HepG2 (cell line): ENCODE measurements around the gene NDUFB10. TPM values are rescaled to one million over a fixed set of nuclear protein-coding genes. Genes with fewer than 3 reads are reported as not detected.

Source experiments
- ATAC-seq: fragments of 200-7000 bp; cut with Tn5 transposase; 3 replicates; pipeline ENCODE4 v1.9.1; 2020; ENCODE audit warnings: mild to moderate bottlenecking, moderate library complexity
- BruUV-seq: library from RNA; stranded (reverse); fragments of 400-500 nt; replicated peaks from 2 replicates; lab custom pipeline; 2021; lab: Mats Ljungman, UMichigan
- CTCF ChIA-PET: fragments of 300-600 bp; formaldehyde crosslinking; extraction: SDS; loops from one replicate; lab custom pipeline; 2021; ENCODE audit warnings: low total read pairs, inconsistent platforms, low intra/inter-chr PET ratio; lab: Yijun Ruan, JAX
- POLR2A ChIA-PET: fragments of 350-600 bp; sonication (Branson Sonifier 250); formaldehyde crosslinking; loops from one replicate; lab custom pipeline; 2020; ENCODE audit warnings: antibody characterized with exemption, inconsistent platforms; lab: Yijun Ruan, JAX
- DNase-seq: peaks from one replicate; pipeline ENCODE4 v3.0.0-alpha.2; 2015; ENCODE audit warnings: low spot score
- FAIRE-seq: peaks from 3 replicates; lab custom pipeline; 2011; peaks lifted over from hg19 to GRCh38; lab: Jason Lieb, UNC
- H2AFZ ChIP-seq: one replicate; pipeline ENCODE4 v1.6.1; 2011; ENCODE audit warnings: low read length, inconsistent platforms
- H3K27ac ChIP-seq: fragments of 300-600 bp; 3 replicates; pipeline ENCODE4 v1.8.0; 2011; ENCODE audit warnings: mixed run types, mild to moderate bottlenecking, mixed read lengths, low read length, inconsistent platforms; ENCODE audit not compliant: insufficient read depth; ENCODE audit errors: extremely low read length
- H3K27me3 ChIP-seq, 2 experiments: fragments of 200-600 bp in 1 of 2; 2 replicates in 1 of 2; 3 replicates in 1 of 2; pipeline versions ENCODE4 v1.6.0 to v1.8.0; 2011; ENCODE audit warnings: low read length in 2 of 2, mild to moderate bottlenecking in 2 of 2, moderate library complexity in 2 of 2, inconsistent platforms in 1 of 2; ENCODE audit not compliant: insufficient read depth in 2 of 2, control insufficient read depth in 1 of 2
- H3K36me3 ChIP-seq, 2 experiments: fragments of 200-600 bp in 1 of 2; replicated peaks in 1 of 2; 2 replicates in 1 of 2; 3 replicates in 1 of 2; pipeline versions ENCODE4 v1.5.1 to v1.8.0; 2011; ENCODE audit warnings: low read length in 2 of 2, inconsistent platforms in 1 of 2; ENCODE audit not compliant: insufficient read depth in 2 of 2, control insufficient read depth in 1 of 2
- H3K4me1 ChIP-seq: 2 replicates; pipeline ENCODE4 v1.5.1; 2012; ENCODE audit warnings: low read length, inconsistent platforms; ENCODE audit not compliant: insufficient read depth
- H3K4me2 ChIP-seq: 2 replicates; pipeline ENCODE4 v1.6.0; 2011; ENCODE audit warnings: low read depth, low read length, inconsistent platforms
- H3K4me3 ChIP-seq, 3 experiments: fragments of 200-600 bp in 1 of 3; sonication (generic), shearing (Covaris generic) in 1 of 3; replicated peaks in 1 of 3; 2 replicates each; pipeline ENCODE4 v1.5.1; 2011 to 2016; ENCODE audit warnings: low read length in 3 of 3, inconsistent platforms in 2 of 3, low read depth in 2 of 3, mild to moderate bottlenecking in 2 of 3, control low read depth in 1 of 3, mixed read lengths in 1 of 3; ENCODE audit not compliant: insufficient read depth in 1 of 3
- H3K79me2 ChIP-seq: one replicate; pipeline ENCODE4 v1.6.1; 2011; ENCODE audit warnings: low read length, inconsistent platforms; ENCODE audit not compliant: insufficient read depth
- H3K9ac ChIP-seq: 2 replicates; pipeline ENCODE4 v1.6.0; 2011; ENCODE audit warnings: mild to moderate bottlenecking, low read depth, low read length, inconsistent platforms; ENCODE audit not compliant: insufficient read depth
- H3K9me3 ChIP-seq: 2 replicates; pipeline ENCODE4 v1.5.1; 2012; ENCODE audit warnings: mild to moderate bottlenecking, low read length
- H4K20me1 ChIP-seq: 2 replicates; pipeline ENCODE4 v1.6.0; 2011; ENCODE audit warnings: inconsistent platforms, mild to moderate bottlenecking, low read length, moderate library complexity; ENCODE audit not compliant: insufficient read depth
- CREM ChIP-seq, 2 experiments: sonication (generic) in 1 of 2; formaldehyde crosslinking in 1 of 2; IDR thresholded peaks; 2 replicates each; pipeline versions ENCODE4 v1.4.0 to v1.6.1; 2016 to 2020; ENCODE audit warnings: antibody characterized with exemption in 1 of 2, mild to moderate bottlenecking in 1 of 2, missing genetic modification reagents in 1 of 2
- HDAC2 ChIP-seq: sonication (generic); formaldehyde crosslinking; IDR thresholded peaks from 2 replicates; pipeline ENCODE4 v1.4.0; 2020; ENCODE audit warnings: missing genetic modification reagents
- HNRNPK ChIP-seq: fragments of 200-400 bp; formaldehyde crosslinking; IDR thresholded peaks from 2 replicates; pipeline ENCODE4 v1.6.1; 2018; ENCODE audit warnings: low read length, low read depth, moderate library complexity, mild to moderate bottlenecking; ENCODE audit not compliant: poor library complexity, severe bottlenecking
- HOXA9 ChIP-seq: sonication (generic); formaldehyde crosslinking; IDR thresholded peaks from 2 replicates; pipeline ENCODE4 v1.8.1; 2022; ENCODE audit warnings: missing genetic modification reagents, mild to moderate bottlenecking, moderate library complexity, borderline replicate concordance
- KLF16 ChIP-seq, 2 experiments: sonication (generic) in 1 of 2; formaldehyde crosslinking in 1 of 2; IDR thresholded peaks; 2 replicates each; pipeline versions ENCODE4 v1.6.1 to v1.8.0; 2016 to 2023; ENCODE audit warnings: missing genetic modification reagents in 2 of 2, missing compliant biosample characterization in 1 of 2
- MXD3 ChIP-seq: IDR thresholded peaks from 2 replicates; pipeline ENCODE4 v1.6.1; 2016; ENCODE audit warnings: mild to moderate bottlenecking, missing biosample characterization, missing genetic modification reagents
- MZF1 ChIP-seq: sonication (generic); formaldehyde crosslinking; IDR thresholded peaks from 2 replicates; pipeline ENCODE4 v1.8.1; 2023; ENCODE audit warnings: mild to moderate bottlenecking, missing genetic modification reagents, borderline replicate concordance
- RARG ChIP-seq: sonication (generic); formaldehyde crosslinking; IDR thresholded peaks from 2 replicates; pipeline ENCODE4 v1.4.0; 2020; ENCODE audit warnings: low read depth, mild to moderate bottlenecking, missing genetic modification reagents
- SMC3 ChIP-seq: IDR thresholded peaks from 2 replicates; pipeline ENCODE4 v1.6.1; 2011; ENCODE audit warnings: low read length, improper control_type of control experiment
- UBTF ChIP-seq: sonication (generic); formaldehyde crosslinking; IDR thresholded peaks from 2 replicates; pipeline ENCODE4 v1.4.0; 2020; ENCODE audit warnings: mild to moderate bottlenecking, missing genetic modification reagents
- ZNF20 ChIP-seq: sonication (generic); formaldehyde crosslinking; IDR thresholded peaks from 2 replicates; pipeline ENCODE4 v1.4.0; 2020; ENCODE audit warnings: mild to moderate bottlenecking, moderate library complexity, missing genetic modification reagents
- ZNF235 ChIP-seq: sonication (generic); formaldehyde crosslinking; IDR thresholded peaks from 2 replicates; pipeline ENCODE4 v1.8.1; 2023; ENCODE audit warnings: mild to moderate bottlenecking, missing genetic modification reagents, borderline replicate concordance
- ZNF441 ChIP-seq: sonication (generic); formaldehyde crosslinking; IDR thresholded peaks from 2 replicates; pipeline ENCODE4 v1.7.0; 2021; ENCODE audit warnings: missing genetic modification reagents, borderline replicate concordance
- ZNF615 ChIP-seq: sonication (generic); formaldehyde crosslinking; IDR thresholded peaks from 2 replicates; pipeline ENCODE4 v1.5.0; 2020; ENCODE audit warnings: mild to moderate bottlenecking, missing genetic modification reagents, borderline replicate concordance
- ZNF7 ChIP-seq: IDR thresholded peaks from 2 replicates; pipeline ENCODE4 v1.6.1; 2016; ENCODE audit warnings: missing biosample characterization, missing genetic modification reagents
- ZNF746 ChIP-seq: sonication (generic); formaldehyde crosslinking; IDR thresholded peaks from 2 replicates; pipeline ENCODE4 v1.8.0; 2022; ENCODE audit warnings: mild to moderate bottlenecking, missing genetic modification reagents
- ZXDC ChIP-seq: sonication (generic); formaldehyde crosslinking; IDR thresholded peaks from 2 replicates; pipeline ENCODE4 v1.5.0; 2020; ENCODE audit warnings: mild to moderate bottlenecking, missing genetic modification reagents
- WGBS: methylation state at CpG from one replicate; pipeline ENCODE4 v1.1.6; 2017; ENCODE audit warnings: low lambda C conversion rate; 5-methylcytosine and 5-hydroxymethylcytosine counted together
- in situ Hi-C: cut with HindIII; loops from 2 replicates; pipeline ENCODE4 v1.10.0; 2017; ENCODE audit warnings: low pct_unique_long_range_greater_than_20kb; ENCODE audit not compliant: extremely low pct_ligation_motif_present
- intact Hi-C: fragments of 100-400 bp; cut with micrococcal nuclease; formaldehyde crosslinking; loops from one replicate; pipeline ENCODE4 v1.10.0; 2022; ENCODE audit not compliant: unreplicated experiment
- polyA plus RNA-seq, 8 experiments: library from polyadenylated mRNA; depleted of rRNA in 3 of 8; stranded (reverse) in 7 of 8; unstranded in 1 of 8; fragments of >200 nt; fragmentation: Illumina TruSeq in 4 of 8; extraction: Trizol in 4 of 8; gene quantifications; 2 replicates each; pipeline versions ENCODE4 v1.2.1 to v1.2.3, GENCODE V29; 2011 to 2016; ENCODE audit warnings: low read depth in 4 of 8, missing spikeins in 1 of 8, mixed read lengths in 1 of 8; ENCODE audit not compliant: insufficient read depth in 1 of 8
- total RNA-seq, 5 experiments: library from RNA; depleted of rRNA; stranded (reverse); fragments of >200 nt; fragmentation: Illumina TruSeq; extraction: Trizol; gene quantifications; 2 replicates each; pipeline ENCODE4 v1.2.3, GENCODE V29; 2016; ENCODE audit warnings: low read depth in 1 of 5

NDUFB10 gene
- total and polyA plus RNA-seq, 2 of the 13 experiments (the other 11 are each of a cell fraction or from before 2014, with no cell fraction given): 68.6 to 157 TPM

- Histone ChIP-seq H3K79me2 (peaks cover 26% of the 10 kb centered on the region), H3K36me3 (peaks cover 7 to 14% of the 10 kb centered on the region in 2 experiments; a peak in 3 of 5 replicates), H3K9ac (peak within 1 kb of the TSS; percentile 90), H4K20me1 (no peaks in the 10 kb centered on the region; the same call in 1 of the 2 replicates), H3K4me3 (peak within 1 kb of the TSS; percentile 93 to 97 (median 96)), H3K27me3 (peaks cover 0 to 5% of the 10 kb centered on the region in 2 experiments; a peak in 1 of 5 replicates), H3K27ac (peak within 1 kb of the TSS; percentile 96), H3K9me3 (no peaks in the 10 kb centered on the region), H3K4me2 (peak within 1 kb of the TSS; percentile 96), H3K4me1 (peaks cover 68% of the 10 kb centered on the region), H2AFZ (no peak within 1 kb of the TSS)
- no TSS peak for BruUV-seq
- ChIA-PET CTCF (no interaction called here), POLR2A (interaction anchor here (0.6 to 5.8 kb wide), 15 partner anchors 8 to 963 kb away, joined by 3 to 139 read pairs (median 4); partner anchors contain the start of genes GFER, IGFALS, NDUFB10 and RNF151)
- FAIRE-seq: peak; percentile 89
- ATAC-seq: peak; percentile 56
- intact Hi-C loops: no loop called here
- 7% methylated on average over 21 of the region's 77 CpGs for WGBS
- in situ Hi-C loops: no loop called here
- DNase-seq: peak; percentile 98
- no peak for TF ChIP-seq ZNF746 (CRISPR knock-in tag)
- peak; percentile 61; the same call in 1 of the 2 replicates for TF ChIP-seq UBTF (CRISPR knock-in tag)
- peak in 1 of 2 experiments; percentile 79; a peak in 2 of 4 replicates for TF ChIP-seq KLF16 (CRISPR knock-in tag; IDR thresholded peaks at IDR 0.05)
- TF ChIP-seq ZNF7 (CRISPR knock-in tag): no peak
- TF ChIP-seq HOXA9 (CRISPR knock-in tag): no peak
- TF ChIP-seq CREM (IDR thresholded peaks at IDR 0.05): no peak
- no peak for TF ChIP-seq CREM (CRISPR knock-in tag; IDR thresholded peaks at IDR 0.05)
- TF ChIP-seq MZF1 (CRISPR knock-in tag): no peak
- TF ChIP-seq HNRNPK: peak; percentile 25
- TF ChIP-seq MXD3: 0 out of 2 replicates have a peak, but pooled peaks have one; percentile 15
- TF ChIP-seq ZXDC (CRISPR knock-in tag): no peak
- peak; percentile 70; the same call in 1 of the 2 replicates for TF ChIP-seq ZNF235 (CRISPR knock-in tag)
- TF ChIP-seq ZNF20: 0 out of 2 replicates have a peak, but pooled peaks have one; percentile 68
- TF ChIP-seq ZNF615: no peak
- no peak for TF ChIP-seq HDAC2
- no peak for TF ChIP-seq ZNF441
- 0 out of 2 replicates have a peak, but pooled peaks have one; percentile 30 for TF ChIP-seq RARG
- TF ChIP-seq SMC3: no peak
These were observed 16.3 kb upstream of the NDUFB10 start, which contains the start of gene MSRB1 for GRCh38 chr16:1942810-1943726. TSS of gene MSRB1 (minus strand) at chr16:1943199. CDS start at chr16:1943156, 43 bp downstream.
